B cell (primary cell): ENCODE data around the gene ATRAID. TPM values are rescaled to one million over a fixed set of nuclear protein-coding genes. Genes with fewer than 3 reads are reported as not detected.

Experiments
- ATAC-seq: fragments of 200-7000 bp; cut with Tn5 transposase; one replicate; pipeline ENCODE4 v1.10.0; 2021; ENCODE audit warnings: low read depth, mild to moderate bottlenecking, moderate number of reproducible peaks, moderate library complexity
- CTCF ChIA-PET: fragments of 350-600 bp; sonication (Branson Sonifier 250); formaldehyde crosslinking; loops from one replicate; lab custom pipeline; 2021; ENCODE audit warnings: antibody characterized with exemption, inconsistent platforms; lab: Charles Lee
- POLR2A ChIA-PET: fragments of 350-600 bp; sonication (Branson Sonifier 250); formaldehyde crosslinking; loops from one replicate; lab custom pipeline; 2021; ENCODE audit warnings: antibody characterized with exemption; lab: Charles Lee
- DNase-seq: peaks from one replicate; pipeline ENCODE4 v3.0.0; 2013
- H2AFZ ChIP-seq: 2 replicates; pipeline ENCODE4 v1.6.1; 2012; ENCODE audit warnings: mild to moderate bottlenecking, low read depth, low read length; ENCODE audit not compliant: insufficient read depth, poor library complexity, severe bottlenecking
- H3K27ac ChIP-seq, 2 donors: 1 replicate in 1 of 2; 2 replicates in 1 of 2; pipeline ENCODE4 v1.5.1; 2012 to 2013; ENCODE audit warnings: low read length in 2 of 2, mild to moderate bottlenecking in 2 of 2, moderate library complexity in 1 of 2
- H3K27me3 ChIP-seq, 4 experiments: fragments of 200-600 bp in 1 of 4; sonication (generic) in 1 of 4; replicated peaks in 1 of 4; 1 replicate in 2 of 4; 2 replicates in 2 of 4; pipeline versions ENCODE4 v1.6.1 to v1.7.0; 2013 to 2016; ENCODE audit warnings: low read length in 3 of 4, mild to moderate bottlenecking in 2 of 4, mixed read lengths in 1 of 4, moderate library complexity in 1 of 4; ENCODE audit not compliant: insufficient read depth in 4 of 4, control insufficient read depth in 3 of 4; ENCODE audit errors: control extremely low read depth in 1 of 4
- H3K36me3 ChIP-seq, 2 experiments: replicated peaks in 1 of 2; 1 replicate in 1 of 2; 2 replicates in 1 of 2; pipeline versions ENCODE4 v1.6.1 to v1.7.1; 2013; ENCODE audit warnings: low read length in 1 of 2; ENCODE audit not compliant: insufficient read depth in 2 of 2, control insufficient read depth in 1 of 2; ENCODE audit errors: control extremely low read depth in 1 of 2, extremely low read depth in 1 of 2
- H3K4me1 ChIP-seq, 2 donors: fragments of 200-600 bp in 1 of 2; sonication (generic) in 1 of 2; 1 replicate in 1 of 2; 2 replicates in 1 of 2; pipeline versions ENCODE4 v1.5.1 to v1.6.1; 2013 to 2017; ENCODE audit warnings: low read length in 2 of 2; ENCODE audit not compliant: control insufficient read depth in 2 of 2, insufficient read depth in 2 of 2
- H3K4me2 ChIP-seq: replicated peaks from 2 replicates; pipeline ENCODE3; 2012; ENCODE audit warnings: mild to moderate bottlenecking, low read depth, low read length; ENCODE audit not compliant: poor library complexity, severe bottlenecking
- H3K4me3 ChIP-seq, 5 experiments: fragments of 200-600 bp in 1 of 5; sonication (generic) in 1 of 5; 1 replicate in 3 of 5; 2 replicates in 2 of 5; pipeline versions ENCODE4 v1.5.1 to v1.7.0; 2011 to 2016; ENCODE audit warnings: low read length in 4 of 5, mild to moderate bottlenecking in 4 of 5, low read depth in 2 of 5, control low read depth in 1 of 5, moderate library complexity in 1 of 5; ENCODE audit not compliant: insufficient read depth in 1 of 5; ENCODE audit errors: control extremely low read depth in 1 of 5, extremely low read depth in 1 of 5
- H3K79me2 ChIP-seq: fragments of 200-600 bp; sonication (generic); one replicate; pipeline ENCODE4 v1.6.0; 2016; ENCODE audit warnings: low read length; ENCODE audit not compliant: control insufficient read depth, insufficient read depth
- H3K9ac ChIP-seq: fragments of 200-600 bp; sonication (generic); 2 replicates; pipeline ENCODE4 v1.6.1; 2017; ENCODE audit warnings: mild to moderate bottlenecking, low read length, moderate library complexity
- H3K9me3 ChIP-seq, 3 donors: one replicate each; pipeline versions ENCODE4 v1.6.1 to v1.7.1; 2013; ENCODE audit warnings: low read length in 2 of 3; ENCODE audit not compliant: control insufficient read depth in 2 of 3, insufficient read depth in 1 of 3; ENCODE audit errors: control extremely low read depth in 1 of 3
- H4K20me1 ChIP-seq: 2 replicates; pipeline ENCODE4 v1.6.0; 2012; ENCODE audit warnings: mild to moderate bottlenecking, low read length; ENCODE audit not compliant: insufficient read depth, control insufficient read depth, poor library complexity, severe bottlenecking
- H3K27ac Mint-ChIP-seq: one replicate; pipeline ENCODE4 v1.8.0; 2021; ENCODE audit warnings: mixed read lengths
- H3K27me3 Mint-ChIP-seq: one replicate; pipeline ENCODE4 v1.8.0; 2021; ENCODE audit warnings: mixed read lengths
- H3K4me1 Mint-ChIP-seq: one replicate; pipeline ENCODE4 v1.8.0; 2021; ENCODE audit warnings: mixed read lengths
- H3K4me3 Mint-ChIP-seq: one replicate; pipeline ENCODE4 v1.8.0; 2021; ENCODE audit warnings: mixed read lengths
- H3K9me3 Mint-ChIP-seq: one replicate; pipeline ENCODE4 v1.8.0; 2022; ENCODE audit warnings: mixed read lengths; ENCODE audit not compliant: insufficient read depth
- CTCF ChIP-seq: fragments of 200-600 bp; IDR thresholded peaks from one replicate; pipeline ENCODE4 v1.8.0; 2022; ENCODE audit warnings: antibody characterized with exemption, mild to moderate bottlenecking
- EZH2 ChIP-seq: IDR thresholded peaks from 2 replicates; pipeline ENCODE4 v1.6.1; 2012; ENCODE audit warnings: borderline replicate concordance, low read depth, mild to moderate bottlenecking, moderate library complexity, low read length; ENCODE audit not compliant: insufficient read depth, poor library complexity, severe bottlenecking
- WGBS: methylation state at CpG from one replicate; pipeline ENCODE4 v1.1.5; 2013; ENCODE audit warnings: missing lambda C conversion rate; ENCODE audit not compliant: insufficient coverage; 5-methylcytosine and 5-hydroxymethylcytosine counted together
- intact Hi-C: fragments of 100-400 bp; cut with micrococcal nuclease; formaldehyde crosslinking; loops from one replicate; pipeline ENCODE4 v1.10.0; 2022
- polyA plus RNA-seq: library from polyadenylated mRNA; depleted of rRNA; stranded (reverse); fragments of >200 nt; gene quantifications from 2 replicates; pipeline ENCODE4 v1.2.3, GENCODE V29; 2012
- total RNA-seq, 2 donors: library from RNA; stranded (reverse); fragments of 120-200 nt in 1 of 2; gene quantifications; 1 replicate in 1 of 2; 2 replicates in 1 of 2; pipeline versions ENCODE4 v1.2.3 to v1.2.4, GENCODE V29; 2013 to 2022

ATRAID gene
- total and polyA plus RNA-seq, 2 donors (not counting 1 experiment from before 2014, with no cell fraction given): 88.8 to 117 TPM

- H4K20me1 ChIP-seq: no peaks in the 10 kb centered on the region
- H3K27ac ChIP-seq: peak overlapping the region; percentile 11 to 100
- no peaks in the 10 kb centered on the region for H3K9me3 ChIP-seq
- TF ChIP-seq CTCF: no peak
- TF ChIP-seq EZH2: no peak
- no peaks in the 10 kb centered on the region for H3K27me3 Mint-ChIP-seq
- peaks cover 27% of the 10 kb centered on the region for H3K4me1 Mint-ChIP-seq
- peak overlapping the region; percentile 99 for H3K9ac ChIP-seq
- peaks cover 15% of the 10 kb centered on the region for H3K79me2 ChIP-seq
- no peak for ATAC-seq
- ChIA-PET CTCF (interaction anchor here (1.0 to 1.5 kb wide), 3 partner anchors 52 to 130 kb away, joined by 3 to 5 read pairs (median 3); no protein-coding TSS in a partner anchor), POLR2A (interaction anchor here (0.5 to 1.5 kb wide), 9 partner anchors 20 to 169 kb away, joined by 3 to 15 read pairs (median 5); partner anchors contain the start of genes ABHD1, GTF3C2, OST4 and PREB)
- H3K4me3 Mint-ChIP-seq: peak overlapping the region; percentile 86
- intact Hi-C loops: loop anchor here (5.0 to 10.0 kb wide), 2 partner anchors 193 to 424 kb away; partner anchors contain the start of genes CENPA and PPM1G
- H2AFZ ChIP-seq: peak overlapping the region; percentile 83
- peaks cover 0 to 28% of the 10 kb centered on the region in 2 experiments for H3K36me3 ChIP-seq
- peaks cover 13 to 14% of the 10 kb centered on the region in 2 donors for H3K4me1 ChIP-seq
- DNase-seq: no peak
- peak overlapping the region; percentile 82 for H3K4me2 ChIP-seq
- H3K27ac Mint-ChIP-seq: peak overlapping the region; percentile 83
- no peaks in the 10 kb centered on the region for H3K9me3 Mint-ChIP-seq
- WGBS: 5% methylated on average over 41 of the region's 48 CpGs
- H3K27me3 ChIP-seq: no peaks in the 10 kb centered on the region
- peak overlapping the region; percentile 9 to 100 (median 90) for H3K4me3 ChIP-seq
Measured at GRCh38 chr2:27211241-27211942, 449 bp upstream of the ATRAID start.
